ENCODE results near the gene FHOD3. TPM values are rescaled to one million over a fixed set of nuclear protein-coding genes. Genes with fewer than 3 reads are reported as not detected.

Gene FHOD3
- total RNA-seq, 1 experiment from 2014 or later = 13.0 TPM

- DNase-seq (ENCODE audit: low spot score) = no peak
Measured at GRCh38 chr18:36625386-36625785, 327.9 kb downstream of the FHOD3 start.

- no peak for DNase-seq (ENCODE audit: low spot score)
Measured at GRCh38 chr18:36627637-36628036, 330.1 kb downstream of the FHOD3 start.

- DNase-seq (ENCODE audit: low spot score) = no peak
Measured at GRCh38 chr18:36628435-36629137, 331.1 kb downstream of the FHOD3 start.

GRCh38 chr18:36629138-36629530, 331.6 kb downstream of the FHOD3 start:
- no peak for DNase-seq (ENCODE audit: low spot score)

GRCh38 chr18:36629836-36630235, 332.3 kb downstream of the FHOD3 start:
- no peak for DNase-seq (ENCODE audit: low spot score)

- no peak for DNase-seq (ENCODE audit: low spot score)
Measured at GRCh38 chr18:36630917-36631316, 333.4 kb downstream of the FHOD3 start.

GRCh38 chr18:36633961-36634412, 336.5 kb downstream of the FHOD3 start:
- DNase-seq (ENCODE audit: low spot score) = peak; percentile 52

GRCh38 chr18:36634573-36635216, 337.2 kb downstream of the FHOD3 start:
- DNase-seq (ENCODE audit: low spot score) = no peak

- DNase-seq (ENCODE audit: low spot score) = no peak
Measured at GRCh38 chr18:36635414-36636096, 338.0 kb downstream of the FHOD3 start.

GRCh38 chr18:36636237-36636817, 338.8 kb downstream of the FHOD3 start:
- no peak for DNase-seq (ENCODE audit: low spot score)

- DNase-seq (ENCODE audit: low spot score) = no peak
Measured at GRCh38 chr18:36638224-36638623, 340.7 kb downstream of the FHOD3 start.

GRCh38 chr18:36640021-36640952, 342.8 kb downstream of the FHOD3 start:
- no peak for DNase-seq (ENCODE audit: low spot score)

- DNase-seq (ENCODE audit: low spot score) = no peak
Measured at GRCh38 chr18:36643061-36643460, 345.5 kb downstream of the FHOD3 start.

GRCh38 chr18:36648803-36649202, 351.3 kb downstream of the FHOD3 start:
- DNase-seq (ENCODE audit: low spot score) = no peak

- DNase-seq (ENCODE audit: low spot score) = peak; percentile 7
Measured at GRCh38 chr18:36649205-36649604, 351.7 kb downstream of the FHOD3 start.

- no peak for DNase-seq (ENCODE audit: low spot score)
Measured at GRCh38 chr18:36650266-36650665, 352.8 kb downstream of the FHOD3 start.

- DNase-seq (ENCODE audit: low spot score) = no peak
Measured at GRCh38 chr18:36650906-36651305, 353.4 kb downstream of the FHOD3 start.

- DNase-seq (ENCODE audit: low spot score) = no peak
Measured at GRCh38 chr18:36652503-36652902, 355.0 kb downstream of the FHOD3 start.

GRCh38 chr18:36653141-36653869, 355.8 kb downstream of the FHOD3 start:
- no peak for DNase-seq (ENCODE audit: low spot score)

GRCh38 chr18:36653870-36654269, 356.4 kb downstream of the FHOD3 start:
- no peak for DNase-seq (ENCODE audit: low spot score)

GRCh38 chr18:36655074-36655473, 357.6 kb downstream of the FHOD3 start:
- DNase-seq (ENCODE audit: low spot score) = no peak
